HepG2 (cell line): Measurements from ENCODE around the gene NAT9. TPM values are rescaled to one million over a fixed set of nuclear protein-coding genes. Genes with fewer than 3 reads are reported as not detected.
A peak's percentile ranks its signal among the peaks of the same experiment; 100 is the strongest.

Source experiments
- CHCHD3 ChIP-seq: sonication (generic); formaldehyde crosslinking; IDR thresholded peaks from 2 replicates; pipeline ENCODE4 v1.8.0; 2022; ENCODE audit warnings: mild to moderate bottlenecking, missing genetic modification reagents, moderate library complexity
- HDAC6 ChIP-seq: fragments of 200-600 bp; sonication (generic); IDR thresholded peaks from 2 replicates; pipeline ENCODE4 v1.7.0; 2017; ENCODE audit warnings: mild to moderate bottlenecking, antibody characterized with exemption, low read length, low read depth
- HINFP ChIP-seq: sonication (generic); formaldehyde crosslinking; IDR thresholded peaks from 2 replicates; pipeline ENCODE4 v1.4.0; 2020; ENCODE audit warnings: low read depth, mild to moderate bottlenecking, missing genetic modification reagents
- HNF1B ChIP-seq: sonication (generic); formaldehyde crosslinking; IDR thresholded peaks from 2 replicates; pipeline ENCODE4 v1.5.1; 2020; ENCODE audit warnings: mild to moderate bottlenecking, moderate library complexity, missing genetic modification reagents
- MIXL1 ChIP-seq: IDR thresholded peaks from 2 replicates; pipeline ENCODE4 v1.6.1; 2016
- PTBP1 ChIP-seq: fragments of 200-400 bp; formaldehyde crosslinking; IDR thresholded peaks from 2 replicates; pipeline ENCODE4 v1.6.1; 2018; ENCODE audit warnings: low read length, low read depth; ENCODE audit not compliant: poor library complexity, severe bottlenecking
- ZBTB40 ChIP-seq, 2 experiments: fragments of 450-650 bp in 1 of 2; sonication (generic) in 1 of 2; formaldehyde crosslinking in 1 of 2; IDR thresholded peaks; 2 replicates each; pipeline versions ENCODE4 v1.6.1 to v1.8.0; 2016 to 2022; ENCODE audit warnings: antibody characterized with exemption in 1 of 2, mild to moderate bottlenecking in 1 of 2, missing genetic modification reagents in 1 of 2
- ZNF619 ChIP-seq: sonication (generic); formaldehyde crosslinking; IDR thresholded peaks from 2 replicates; pipeline ENCODE4 v1.4.0; 2020; ENCODE audit warnings: mild to moderate bottlenecking, missing genetic modification reagents
- polyA plus RNA-seq, 8 experiments: library from polyadenylated mRNA; depleted of rRNA in 3 of 8; stranded (reverse) in 7 of 8; unstranded in 1 of 8; fragments of >200 nt; fragmentation: Illumina TruSeq in 4 of 8; extraction: Trizol in 4 of 8; gene quantifications; 2 replicates each; pipeline versions ENCODE4 v1.2.1 to v1.2.3, GENCODE V29; 2011 to 2016; ENCODE audit warnings: low read depth in 4 of 8, missing spikeins in 1 of 8, mixed read lengths in 1 of 8; ENCODE audit not compliant: insufficient read depth in 1 of 8
- total RNA-seq, 5 experiments: library from RNA; depleted of rRNA; stranded (reverse); fragments of >200 nt; fragmentation: Illumina TruSeq; extraction: Trizol; gene quantifications; 2 replicates each; pipeline ENCODE4 v1.2.3, GENCODE V29; 2016; ENCODE audit warnings: low read depth in 1 of 5
- TF ChIP-seq, protein P1 (sequence below): sonication (generic); formaldehyde crosslinking; IDR thresholded peaks from 2 replicates; pipeline ENCODE4 v1.5.1; 2020; ENCODE audit warnings: missing genetic modification reagents, mild to moderate bottlenecking, borderline replicate concordance
- TF ChIP-seq, protein P2 (sequence below): IDR thresholded peaks from 2 replicates; pipeline ENCODE4 v1.6.1; 2016; ENCODE audit warnings: control low read depth

NAT9 gene
- total and polyA plus RNA-seq, 2 of the 13 experiments (the other 11 are each of a cell fraction or from before 2014, with no cell fraction given) = 39.7 to 44.2 TPM

GRCh38 chr17:74750327-74751069 is 25.6 kb downstream of the NAT9 start (continued):
- TF ChIP-seq, protein P1, sequence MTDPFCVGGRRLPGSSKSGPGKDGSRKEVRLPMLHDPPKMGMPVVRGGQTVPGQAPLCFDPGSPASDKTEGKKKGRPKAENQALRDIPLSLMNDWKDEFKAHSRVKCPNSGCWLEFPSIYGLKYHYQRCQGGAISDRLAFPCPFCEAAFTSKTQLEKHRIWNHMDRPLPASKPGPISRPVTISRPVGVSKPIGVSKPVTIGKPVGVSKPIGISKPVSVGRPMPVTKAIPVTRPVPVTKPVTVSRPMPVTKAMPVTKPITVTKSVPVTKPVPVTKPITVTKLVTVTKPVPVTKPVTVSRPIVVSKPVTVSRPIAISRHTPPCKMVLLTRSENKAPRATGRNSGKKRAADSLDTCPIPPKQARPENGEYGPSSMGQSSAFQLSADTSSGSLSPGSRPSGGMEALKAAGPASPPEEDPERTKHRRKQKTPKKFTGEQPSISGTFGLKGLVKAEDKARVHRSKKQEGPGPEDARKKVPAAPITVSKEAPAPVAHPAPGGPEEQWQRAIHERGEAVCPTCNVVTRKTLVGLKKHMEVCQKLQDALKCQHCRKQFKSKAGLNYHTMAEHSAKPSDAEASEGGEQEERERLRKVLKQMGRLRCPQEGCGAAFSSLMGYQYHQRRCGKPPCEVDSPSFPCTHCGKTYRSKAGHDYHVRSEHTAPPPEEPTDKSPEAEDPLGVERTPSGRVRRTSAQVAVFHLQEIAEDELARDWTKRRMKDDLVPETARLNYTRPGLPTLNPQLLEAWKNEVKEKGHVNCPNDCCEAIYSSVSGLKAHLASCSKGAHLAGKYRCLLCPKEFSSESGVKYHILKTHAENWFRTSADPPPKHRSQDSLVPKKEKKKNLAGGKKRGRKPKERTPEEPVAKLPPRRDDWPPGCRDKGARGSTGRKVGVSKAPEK (CRISPR knock-in tag) = peak; percentile 97
- TF ChIP-seq MIXL1 (CRISPR knock-in tag) (peak; percentile 67; the same call in 1 of the 2 replicates), ZBTB40 (IDR thresholded peaks at IDR 0.05) (no peak), ZBTB40 (CRISPR knock-in tag; IDR thresholded peaks at IDR 0.05) (peak; percentile 78), ZNF619 (CRISPR knock-in tag) (peak; percentile 84), PTBP1 (no peak), HNF1B (CRISPR knock-in tag) (peak; percentile 27; the same call in 1 of the 2 replicates), CHCHD3 (CRISPR knock-in tag) (0 out of 2 replicates have a peak, but pooled peaks have one; percentile 10), HINFP (CRISPR knock-in tag) (no peak; the same call in 1 of the 2 replicates), HDAC6 (no peak)
- TF ChIP-seq, protein P2, sequence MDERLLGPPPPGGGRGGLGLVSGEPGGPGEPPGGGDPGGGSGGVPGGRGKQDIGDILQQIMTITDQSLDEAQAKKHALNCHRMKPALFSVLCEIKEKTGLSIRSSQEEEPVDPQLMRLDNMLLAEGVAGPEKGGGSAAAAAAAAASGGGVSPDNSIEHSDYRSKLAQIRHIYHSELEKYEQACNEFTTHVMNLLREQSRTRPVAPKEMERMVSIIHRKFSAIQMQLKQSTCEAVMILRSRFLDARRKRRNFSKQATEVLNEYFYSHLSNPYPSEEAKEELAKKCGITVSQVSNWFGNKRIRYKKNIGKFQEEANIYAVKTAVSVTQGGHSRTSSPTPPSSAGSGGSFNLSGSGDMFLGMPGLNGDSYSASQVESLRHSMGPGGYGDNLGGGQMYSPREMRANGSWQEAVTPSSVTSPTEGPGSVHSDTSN (CRISPR knock-in tag) = 0 out of 2 replicates have a peak, but pooled peaks have one; percentile 19
